K562 (cell line): ENCODE results near the gene TNPO3.

ENCODE experiments used
- EGR1 ChIP-seq: fragments of 450-650 bp; conservative IDR thresholded peaks from 2 replicates; pipeline ENCODE4 v1.6.1; 2017; ENCODE audit warnings: mild to moderate bottlenecking
- ELF4 ChIP-seq: fragments of 450-650 bp; formaldehyde crosslinking; IDR thresholded peaks from 2 replicates; pipeline ENCODE4 v1.4.0; 2022; ENCODE audit warnings: missing genetic modification characterization
- HDAC2 ChIP-seq: fragments of 450-650 bp; IDR thresholded peaks from 2 replicates; pipeline ENCODE4 v1.6.1; 2016; ENCODE audit warnings: mild to moderate bottlenecking
- MXI1 ChIP-seq: IDR thresholded peaks from 2 replicates; pipeline ENCODE4 v1.6.1; 2011; ENCODE audit warnings: low read depth, mild to moderate bottlenecking, improper control_type of control experiment, low read length
- POLR2A ChIP-seq: fragments of 450-650 bp; conservative IDR thresholded peaks from 2 replicates; pipeline ENCODE4 v1.6.1; 2016
- RAD21 ChIP-seq, 2 experiments: fragments of 250-450 bp in 1 of 2; fragments of 450-650 bp in 1 of 2; sonication (Bioruptor Pico) in 1 of 2; formaldehyde crosslinking in 1 of 2; IDR thresholded peaks in 1 of 2; conservative IDR thresholded peaks in 1 of 2; 2 replicates each; pipeline versions ENCODE4 v1.4.0 to v1.8.0; 2020 to 2022; ENCODE audit warnings: mild to moderate bottlenecking in 2 of 2, moderate library complexity in 1 of 2
- ZNF121 ChIP-seq: sonication (generic); formaldehyde crosslinking; conservative IDR thresholded peaks from 2 replicates; pipeline ENCODE4 v1.8.0; 2022; ENCODE audit warnings: missing genetic modification reagents
- ZNF232 ChIP-seq: sonication (generic); formaldehyde crosslinking; IDR thresholded peaks from 2 replicates; pipeline ENCODE4 v1.8.0; 2022; ENCODE audit warnings: mild to moderate bottlenecking, missing genetic modification reagents
- TF ChIP-seq, protein P1 (sequence below): sonication (generic); formaldehyde crosslinking; IDR thresholded peaks from 2 replicates; pipeline ENCODE4 v1.8.1; 2023; ENCODE audit warnings: mild to moderate bottlenecking, missing genetic modification reagents, moderate library complexity

DNA sequence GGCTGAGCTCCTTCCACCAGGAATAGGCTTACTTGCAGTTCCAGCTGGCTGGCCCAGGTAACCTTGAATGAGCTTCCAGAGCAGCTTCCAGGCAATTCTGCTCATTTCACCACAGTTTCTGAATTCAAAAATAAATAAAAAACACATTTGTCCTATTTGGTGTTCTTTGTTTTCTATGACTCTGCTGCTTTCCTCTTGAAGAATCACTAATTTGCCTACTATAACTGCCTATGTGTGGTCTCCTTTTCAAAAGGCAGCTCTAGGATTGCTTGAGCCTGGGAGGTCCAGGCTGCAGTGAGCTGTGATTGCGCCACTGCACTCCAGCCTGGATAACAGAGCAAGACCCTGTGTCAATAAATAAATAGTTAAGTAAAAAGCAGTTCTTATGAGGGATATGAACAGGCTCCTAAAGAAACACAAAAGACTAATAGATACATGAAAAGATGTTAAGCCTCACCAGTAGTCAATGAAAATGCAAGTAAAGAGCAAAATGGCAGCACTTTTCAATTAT is 19.5 kb upstream of the TNPO3 start:
- no peak for TF ChIP-seq RAD21 (CRISPR knock-in tag; conservative IDR thresholded peaks at IDR 0.05 in 1 of 2, IDR thresholded peaks at IDR 0.05 in 1 of 2)
- TF ChIP-seq ZNF121 (CRISPR knock-in tag) = no peak
- TF ChIP-seq ZNF232 (CRISPR knock-in tag) = no peak
- TF ChIP-seq EGR1 = no peak
- TF ChIP-seq ELF4 = no peak
- TF ChIP-seq, protein P1, sequence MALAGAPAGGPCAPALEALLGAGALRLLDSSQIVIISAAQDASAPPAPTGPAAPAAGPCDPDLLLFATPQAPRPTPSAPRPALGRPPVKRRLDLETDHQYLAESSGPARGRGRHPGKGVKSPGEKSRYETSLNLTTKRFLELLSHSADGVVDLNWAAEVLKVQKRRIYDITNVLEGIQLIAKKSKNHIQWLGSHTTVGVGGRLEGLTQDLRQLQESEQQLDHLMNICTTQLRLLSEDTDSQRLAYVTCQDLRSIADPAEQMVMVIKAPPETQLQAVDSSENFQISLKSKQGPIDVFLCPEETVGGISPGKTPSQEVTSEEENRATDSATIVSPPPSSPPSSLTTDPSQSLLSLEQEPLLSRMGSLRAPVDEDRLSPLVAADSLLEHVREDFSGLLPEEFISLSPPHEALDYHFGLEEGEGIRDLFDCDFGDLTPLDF (CRISPR knock-in tag) = no peak
- TF ChIP-seq MXI1 = no peak
- TF ChIP-seq POLR2A = no peak
- TF ChIP-seq HDAC2 = no peak
